Measurements from ENCODE around the gene L3MBTL1.
"Not testable (repeated sequence)": the region's sequence is repeated elsewhere in the genome, so short reads cannot be mapped to it uniquely, and the experiment has no call there.

The L3MBTL1 gene

DNA sequence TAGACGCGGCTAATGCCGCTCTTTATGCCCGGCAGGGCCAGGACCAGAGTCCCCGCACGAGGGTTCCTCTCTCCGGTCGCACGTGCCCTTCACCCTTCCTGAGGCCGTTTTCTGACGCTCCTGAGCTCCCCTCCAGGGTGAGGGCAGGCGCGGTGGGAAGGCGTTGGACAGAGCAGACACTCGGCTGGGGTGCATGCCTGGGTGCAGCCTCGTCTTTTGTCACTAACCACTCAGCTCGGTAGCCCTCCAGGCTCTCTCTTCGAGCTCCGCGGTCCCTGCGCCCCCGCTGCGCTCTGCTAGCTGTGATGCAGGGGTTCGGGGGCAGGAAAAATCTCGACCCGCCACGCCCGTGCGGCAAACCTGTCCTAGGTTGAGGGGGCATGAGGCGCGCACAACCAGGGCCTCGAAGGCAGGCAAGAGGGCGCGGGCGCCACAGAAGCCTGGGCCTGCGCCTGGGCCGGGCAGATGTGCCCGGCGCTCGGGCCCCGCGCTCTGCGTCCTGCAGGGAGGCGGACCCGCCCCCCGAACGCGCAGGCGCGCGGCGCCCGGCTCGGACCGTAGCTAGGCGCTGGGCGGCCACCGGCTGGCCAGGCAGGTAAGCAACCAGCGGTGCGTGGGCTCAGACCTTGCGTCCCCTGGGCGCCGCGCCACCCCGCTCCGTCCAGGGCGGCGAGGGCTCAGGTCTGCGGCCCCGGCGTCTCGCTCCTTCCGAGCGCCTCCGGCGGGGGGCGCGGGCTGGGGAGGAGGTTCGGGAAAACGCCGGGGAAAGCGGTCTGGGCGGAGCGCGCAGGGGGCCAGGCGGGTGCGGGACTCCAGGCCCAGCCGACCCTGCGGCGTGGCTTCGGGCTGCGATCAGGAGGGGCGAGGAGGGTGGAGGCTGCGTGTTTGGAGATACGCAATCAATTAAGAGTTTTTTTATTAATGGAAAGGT is at the start of gene L3MBTL1:
L3MBTL1 (plus strand) TSS at position 548 of the 931 bp plus-strand sequence. CDS start 5,807 bp downstream, outside the sequence.
- no peak for DNase-seq (ENCODE audit: low read depth in 2 of 2)

DNA sequence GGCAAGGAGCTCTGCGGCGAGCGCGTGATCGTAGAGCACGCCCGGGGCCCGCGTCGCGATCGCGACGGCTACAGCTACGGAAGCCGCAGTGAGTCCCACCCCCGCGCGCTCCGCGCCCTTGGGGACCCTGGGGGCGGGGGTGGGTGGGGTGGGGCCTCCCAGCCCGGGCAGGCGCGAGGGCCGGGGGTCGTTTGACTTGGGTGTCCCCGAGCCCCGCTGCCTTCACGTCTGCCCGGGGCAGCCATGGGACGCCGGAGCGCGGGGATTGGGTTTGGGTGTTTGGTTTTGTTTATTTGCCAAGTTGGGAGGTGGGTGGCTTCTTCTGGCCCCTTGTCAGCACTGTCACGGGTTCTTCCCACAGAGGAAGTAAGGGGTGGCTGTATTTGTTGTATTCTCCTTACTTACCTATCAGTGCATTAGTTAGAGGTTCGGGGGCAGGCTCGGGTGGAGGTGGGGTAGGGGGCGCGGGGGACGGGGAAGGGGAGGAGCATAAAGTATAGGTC is 49.0 kb upstream of the L3MBTL1 start:
- no peak for DNase-seq (ENCODE audit: low read depth in 2 of 2)

GRCh38 chr20:43459022-43459942 is 48.2 kb upstream of the L3MBTL1 start:
- DNase-seq (ENCODE audit: low read depth in 2 of 2) = no peak

DNA sequence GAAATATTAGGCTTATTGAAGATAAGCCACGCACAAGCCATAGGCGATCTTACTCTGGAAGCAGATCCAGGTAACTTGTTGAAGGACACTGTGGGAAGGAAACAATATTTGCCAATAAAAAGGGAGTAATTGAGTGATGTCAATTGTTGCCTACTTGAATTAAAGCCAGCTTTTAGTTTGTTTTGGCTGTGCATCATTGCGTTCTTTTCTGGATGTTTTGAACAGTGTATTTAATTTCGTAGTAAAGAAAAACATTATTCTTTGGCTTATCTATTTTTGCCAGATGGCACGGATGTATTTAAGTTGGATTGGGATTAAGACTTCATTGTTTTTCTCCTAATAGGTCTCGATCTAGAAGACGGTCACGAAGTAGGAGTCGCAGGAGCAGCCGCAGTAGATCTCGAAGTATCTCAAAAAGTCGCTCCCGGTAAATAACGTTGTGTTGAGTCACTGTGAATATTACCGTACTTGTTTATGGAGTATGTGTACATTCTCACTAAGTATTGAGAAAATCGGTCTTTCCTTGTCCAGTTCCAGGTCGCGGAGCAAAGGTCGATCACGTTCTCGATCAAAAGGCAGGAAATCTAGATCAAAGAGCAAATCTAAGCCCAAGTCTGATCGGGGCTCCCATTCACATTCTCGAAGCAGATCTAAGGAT is 47.2 kb upstream of the L3MBTL1 start:
- no peak for DNase-seq (ENCODE audit: low read depth in 2 of 2)

DNA sequence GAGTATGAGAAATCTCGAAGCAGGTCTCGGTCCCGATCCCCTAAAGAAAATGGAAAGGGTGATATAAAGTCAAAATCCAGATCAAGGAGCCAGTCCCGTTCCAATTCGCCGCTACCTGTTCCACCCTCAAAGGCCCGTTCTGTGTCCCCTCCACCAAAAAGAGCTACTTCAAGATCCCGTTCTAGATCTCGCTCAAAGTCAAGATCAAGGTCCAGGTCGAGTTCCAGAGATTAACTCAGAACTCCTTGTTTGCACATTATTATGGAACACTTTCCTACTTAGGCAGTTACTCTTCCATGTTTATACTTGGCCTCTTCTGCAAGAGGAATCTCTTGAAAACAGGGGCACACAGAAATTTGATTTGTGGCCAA is 46.7 kb upstream of the L3MBTL1 start:
- no peak for DNase-seq (ENCODE audit: low read depth in 2 of 2)

DNA sequence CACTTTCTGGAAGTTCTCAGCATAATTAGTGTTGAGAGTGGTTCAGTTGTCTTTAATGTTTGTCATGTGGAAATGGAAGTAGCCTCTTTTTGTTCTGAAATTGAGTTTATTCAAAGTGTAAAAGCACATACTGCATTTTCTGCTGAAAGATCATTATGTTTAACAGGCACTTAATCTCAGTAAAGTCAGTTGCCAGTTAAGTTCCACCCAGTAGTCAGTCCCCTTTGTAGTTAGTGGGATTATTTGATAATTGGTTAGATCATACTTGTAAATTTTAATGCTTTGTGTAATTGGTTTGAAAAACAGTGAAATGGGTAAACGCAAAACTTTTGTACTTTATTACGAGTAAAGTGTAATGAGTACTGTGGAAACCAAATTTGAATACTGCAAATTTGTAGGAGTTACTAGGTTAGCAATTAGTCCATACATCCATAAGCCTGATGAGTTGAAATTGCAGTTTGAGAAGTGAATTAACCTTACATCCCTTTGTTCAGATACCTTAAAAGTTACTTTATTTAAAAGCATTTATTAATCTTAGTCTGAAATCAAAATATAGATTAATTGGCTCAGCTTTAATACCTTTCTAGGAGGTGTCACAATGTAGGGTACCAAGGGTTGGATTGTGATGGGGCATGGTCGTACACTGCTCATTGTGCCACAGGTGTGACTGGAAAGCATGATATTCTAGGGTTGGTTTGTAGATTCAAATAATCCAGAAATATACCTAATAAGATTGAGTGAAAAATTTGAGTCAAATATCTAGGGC is 45.4 kb upstream of the L3MBTL1 start:
- no peak for DNase-seq (ENCODE audit: low read depth in 2 of 2)

DNA sequence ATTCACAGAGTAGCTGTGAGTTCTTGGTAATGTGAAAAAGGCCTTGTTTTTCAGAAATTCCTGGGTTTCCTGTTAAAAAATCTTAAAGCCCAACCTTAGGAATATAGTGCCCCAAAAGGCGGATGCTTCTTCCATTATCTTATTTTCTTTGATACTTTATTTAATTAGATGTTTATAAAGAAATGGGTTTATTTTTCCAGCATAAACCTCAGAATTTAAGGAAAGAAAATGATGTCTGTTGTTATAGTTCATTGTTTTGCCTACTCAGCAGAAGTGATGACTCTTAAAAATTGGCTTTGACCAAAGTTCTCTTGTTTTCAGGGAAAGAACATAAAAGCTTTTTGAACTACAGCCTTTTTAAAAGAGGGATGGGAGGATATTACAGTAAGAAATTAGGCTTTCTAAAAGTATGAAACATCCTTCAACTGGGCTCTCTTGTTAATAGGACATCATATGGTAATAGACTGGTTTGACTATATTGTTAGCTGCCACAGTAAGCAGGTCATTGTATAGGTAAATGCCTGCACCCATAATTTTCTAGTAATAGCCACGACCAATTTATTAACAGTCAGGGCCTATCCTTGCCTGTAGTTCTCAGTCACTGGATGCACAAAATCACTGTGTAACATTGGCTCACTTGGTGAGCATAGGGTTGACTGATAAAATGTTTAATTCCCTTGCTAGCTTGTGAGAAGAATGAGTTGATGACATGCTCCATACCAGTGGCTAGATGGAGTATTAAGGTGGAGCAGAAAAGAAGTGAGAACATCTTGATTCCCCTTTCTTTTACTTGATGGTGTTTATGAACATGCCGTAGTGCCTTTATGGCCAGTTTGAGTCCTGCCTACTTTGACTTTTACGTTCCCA is 44.6 kb upstream of the L3MBTL1 start:
- DNase-seq (ENCODE audit: low read depth in 2 of 2) = no peak

DNA sequence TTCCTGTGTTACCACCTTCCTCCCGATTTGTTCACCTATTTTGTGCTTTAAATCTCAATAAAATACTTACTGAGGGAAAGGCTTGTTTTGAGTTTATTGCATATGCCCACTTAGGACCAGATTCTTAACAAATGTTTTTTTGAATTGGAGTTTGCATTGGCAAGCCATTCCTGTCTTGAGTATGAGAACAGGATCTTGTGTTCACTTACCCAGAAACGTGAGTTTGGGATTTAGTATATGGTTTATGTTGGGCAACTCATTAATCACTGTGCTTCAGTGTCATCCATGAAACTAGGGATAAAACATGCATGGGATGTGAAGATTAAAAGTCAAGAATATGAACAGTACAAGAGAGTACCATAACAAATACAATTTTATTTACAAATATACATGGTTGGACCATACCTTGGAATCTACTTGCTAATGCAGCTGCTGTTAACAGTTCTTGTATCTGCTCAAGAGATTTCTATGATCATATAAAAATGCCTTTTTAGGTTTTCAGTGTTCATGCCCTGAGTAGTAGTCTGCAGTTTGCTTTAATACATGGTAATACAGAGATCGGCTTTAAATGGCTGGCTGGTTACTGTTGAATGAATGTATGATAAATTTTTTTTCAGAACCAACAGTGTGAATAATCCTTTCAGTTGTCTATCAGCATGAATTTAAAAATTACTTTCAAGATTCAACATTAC is 43.8 kb upstream of the L3MBTL1 start:
- DNase-seq (ENCODE audit: low read depth in 2 of 2) = no peak

GRCh38 chr20:43464219-43464790 is 43.2 kb upstream of the L3MBTL1 start:
- no peak for DNase-seq (ENCODE audit: low read depth in 2 of 2)

GRCh38 chr20:43465625-43465943 is 41.9 kb upstream of the L3MBTL1 start:
- no peak for DNase-seq (ENCODE audit: low read depth in 2 of 2)

DNA sequence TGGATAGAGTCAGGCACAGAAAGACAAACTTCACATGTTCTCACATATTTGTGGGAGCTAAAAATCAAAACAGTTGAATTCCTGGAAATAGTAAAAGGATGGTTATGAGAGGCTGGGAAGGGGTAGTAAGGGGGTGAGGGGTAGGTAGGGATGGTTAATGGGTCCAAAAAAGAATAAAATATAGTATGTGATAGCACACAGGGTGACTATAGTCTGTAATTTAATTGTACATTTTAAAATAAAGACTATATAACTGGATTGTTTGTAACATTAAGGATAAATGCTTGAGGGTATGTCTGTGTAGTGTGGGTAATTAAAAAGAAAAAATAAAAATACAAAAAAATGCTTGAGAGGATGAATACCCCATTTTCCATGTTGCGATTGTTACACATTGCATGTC is 39.9 kb upstream of the L3MBTL1 start:
- DNase-seq (ENCODE audit: low read depth in 2 of 2) = no peak

GRCh38 chr20:43472671-43473380 is 34.7 kb upstream of the L3MBTL1 start:
- no peak for DNase-seq (ENCODE audit: low read depth in 2 of 2)

DNA sequence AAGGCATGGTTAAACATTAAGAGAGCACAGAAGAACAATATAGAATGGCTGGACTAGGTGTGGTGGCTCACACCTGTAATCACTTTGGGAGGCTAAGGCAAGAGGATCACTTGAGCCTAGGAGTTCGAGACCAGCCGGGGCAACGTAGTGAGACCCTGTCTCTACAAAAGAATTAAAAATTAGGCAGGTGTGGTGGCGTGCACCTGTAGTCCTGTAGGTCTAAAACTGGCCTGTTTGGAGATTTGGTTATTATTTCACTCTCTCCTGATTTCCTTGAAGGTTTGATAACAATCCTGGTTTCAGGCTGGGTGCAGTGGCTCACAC is 34.2 kb upstream of the L3MBTL1 start:
- no peak for DNase-seq (ENCODE audit: low read depth in 2 of 2)

DNA sequence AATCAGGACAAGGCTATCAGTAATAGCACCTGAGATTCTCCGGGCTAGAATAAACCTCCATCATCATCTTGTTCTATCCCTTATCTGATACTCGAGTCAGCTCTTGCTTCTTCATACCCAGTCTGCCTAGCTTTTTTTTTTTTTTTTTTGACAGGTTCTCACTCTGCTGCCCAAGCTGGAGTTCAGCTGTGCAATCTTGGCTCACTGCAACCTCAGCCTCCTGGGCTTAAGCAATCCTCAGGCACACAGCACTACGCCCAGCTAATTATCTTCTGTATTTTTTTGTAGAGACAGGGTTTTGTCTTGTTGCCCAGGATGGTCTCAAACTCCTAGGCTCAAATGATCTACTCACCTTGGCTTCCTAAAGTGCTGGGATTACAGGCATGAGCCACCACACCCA is 30.3 kb upstream of the L3MBTL1 start:
- DNase-seq (ENCODE audit: low read depth in 2 of 2) = no peak

DNA sequence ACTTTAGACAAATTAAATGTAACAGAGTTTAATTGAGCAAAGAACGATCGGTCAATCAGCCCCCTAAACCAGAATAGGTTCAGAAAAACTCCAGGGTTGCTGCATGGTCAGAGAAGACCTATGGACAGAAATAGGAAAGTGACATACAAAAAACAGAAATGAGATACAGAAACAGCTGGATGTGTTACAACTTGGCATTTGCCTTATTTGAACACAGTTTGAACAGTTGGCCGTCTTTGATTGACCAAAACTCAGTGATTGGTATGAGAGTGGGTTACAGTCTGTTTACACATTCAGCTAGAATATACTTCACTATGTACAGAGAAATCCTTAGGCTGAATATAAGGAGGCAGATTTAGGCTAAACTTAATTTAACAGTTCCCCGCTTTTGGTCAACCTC is 29.9 kb upstream of the L3MBTL1 start:
- no peak for DNase-seq (ENCODE audit: low read depth in 2 of 2)

GRCh38 chr20:43490038-43490437 is 17.5 kb upstream of the L3MBTL1 start:
- no peak for DNase-seq (ENCODE audit: low read depth in 2 of 2)

DNA sequence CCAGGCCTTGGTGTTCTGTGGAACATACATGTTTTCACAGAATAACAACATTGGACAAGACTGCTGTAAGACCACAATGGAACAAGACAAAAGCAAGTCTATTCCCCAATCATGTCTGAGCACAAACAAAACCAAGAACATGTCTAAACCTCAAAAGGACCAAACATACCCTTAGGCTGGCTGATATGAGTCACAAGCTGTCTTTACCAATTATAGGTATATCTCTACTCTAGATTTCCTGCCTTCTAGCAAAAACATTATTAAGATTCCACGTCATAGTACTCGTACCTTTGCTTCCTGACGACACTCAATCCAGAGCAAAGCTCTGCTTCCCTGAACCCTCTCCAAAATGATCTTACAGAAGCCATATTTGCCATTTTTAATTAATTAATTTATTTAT is 15.4 kb upstream of the L3MBTL1 start:
- DNase-seq (ENCODE audit: low read depth in 2 of 2) = no peak

- DNase-seq (ENCODE audit: low read depth in 2 of 2) = no peak
Observed at GRCh38 chr20:43495388-43495787, 12.1 kb upstream of the L3MBTL1 start.

DNA sequence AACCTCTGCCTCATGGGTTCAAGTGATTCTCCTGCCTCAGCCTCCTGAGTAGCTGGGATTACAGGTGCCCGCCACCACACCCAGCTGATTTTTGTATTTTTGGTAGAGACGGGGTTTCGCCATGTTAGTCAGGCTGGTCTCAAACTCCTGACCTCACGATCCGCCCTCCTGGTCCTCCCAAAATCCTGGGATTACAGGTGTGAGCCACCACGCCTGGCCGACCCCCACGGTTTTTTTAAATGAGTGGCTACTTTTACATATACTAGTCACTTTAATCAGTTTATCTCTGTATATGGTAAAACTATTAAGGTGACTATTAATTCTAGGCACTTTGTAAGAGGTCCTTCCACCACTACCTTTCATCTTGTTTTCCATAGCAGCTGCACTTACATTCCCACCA is 5.5 kb upstream of the L3MBTL1 start:
- not testable (repeated sequence) for DNase-seq (ENCODE audit: low read depth in 2 of 2)
